K562 (cell line): ENCODE results near the gene SLC4A3. TPM values are rescaled to one million over a fixed set of nuclear protein-coding genes. Genes with fewer than 3 reads are reported as not detected.

Experiments
- CHD4 ChIP-seq: fragments of 200-600 bp; sonication (generic); IDR thresholded peaks from 3 replicates; pipeline ENCODE4 v1.6.1; 2012; ENCODE audit warnings: low read depth, mild to moderate bottlenecking, mixed read lengths, low read length, inconsistent platforms; ENCODE audit not compliant: insufficient read depth, insufficient replicate concordance, poor library complexity, severe bottlenecking
- ELF2 ChIP-seq: fragments of 250-450 bp; sonication (Bioruptor Pico); IDR thresholded peaks from 2 replicates; pipeline ENCODE4 v1.5.0; 2021; ENCODE audit warnings: mild to moderate bottlenecking
- HEY1 ChIP-seq: fragments of 250-450 bp; sonication (Bioruptor Pico); IDR thresholded peaks from 2 replicates; pipeline ENCODE4 v1.5.0; 2020; ENCODE audit warnings: mild to moderate bottlenecking, moderate library complexity, borderline replicate concordance
- HINFP ChIP-seq: fragments of 450-650 bp; conservative IDR thresholded peaks from 2 replicates; pipeline ENCODE4 v1.6.1; 2016; ENCODE audit warnings: missing genetic modification characterization, low read depth, mild to moderate bottlenecking, control low read depth, missing compliant biosample characterization
- HMGXB4 ChIP-seq: sonication (generic); formaldehyde crosslinking; IDR thresholded peaks from 2 replicates; pipeline ENCODE4 v1.8.1; 2023; ENCODE audit warnings: mild to moderate bottlenecking, missing genetic modification reagents
- KDM2B ChIP-seq: fragments of 250-450 bp; sonication (Bioruptor Pico); IDR thresholded peaks from 2 replicates; pipeline ENCODE4 v1.8.0; 2021; ENCODE audit warnings: mild to moderate bottlenecking, moderate library complexity
- NCOA6 ChIP-seq: fragments of 450-650 bp; IDR thresholded peaks from 2 replicates; pipeline ENCODE4 v1.6.1; 2017; ENCODE audit warnings: mild to moderate bottlenecking
- PPARD ChIP-seq: fragments of 250-450 bp; sonication (Bioruptor Pico); IDR thresholded peaks from 2 replicates; pipeline ENCODE4 v1.8.0; 2022; ENCODE audit warnings: inconsistent platforms, mild to moderate bottlenecking, moderate library complexity
- PTRF ChIP-seq: fragments of 450-650 bp; IDR thresholded peaks from 2 replicates; pipeline ENCODE4 v1.6.1; 2016; ENCODE audit warnings: mild to moderate bottlenecking, missing genetic modification characterization, missing compliant biosample characterization
- RNF2 ChIP-seq: sonication (generic); IDR thresholded peaks from 2 replicates; pipeline ENCODE4 v1.6.1; 2016
- SLC30A9 ChIP-seq: fragments of 250-450 bp; sonication (Bioruptor Pico); IDR thresholded peaks from 2 replicates; pipeline ENCODE4 v1.8.0; 2022; ENCODE audit warnings: mild to moderate bottlenecking, moderate library complexity
- SNAPC5 ChIP-seq: fragments of 250-450 bp; sonication (Bioruptor Pico); IDR thresholded peaks from 2 replicates; pipeline ENCODE4 v1.8.0; 2021; ENCODE audit warnings: moderate library complexity, mild to moderate bottlenecking, inconsistent platforms
- TBL1XR1 ChIP-seq, 2 experiments: IDR thresholded peaks; 2 replicates each; pipeline ENCODE4 v1.6.1; 2012; ENCODE audit warnings: improper control_type of control experiment in 2 of 2, low read length in 2 of 2, mild to moderate bottlenecking in 1 of 2
- XRCC5 ChIP-seq: fragments of 200-400 bp; formaldehyde crosslinking; IDR thresholded peaks from 2 replicates; pipeline ENCODE4 v1.6.1; 2017; ENCODE audit warnings: low read depth, mild to moderate bottlenecking, low read length
- ZNF174 ChIP-seq: fragments of 250-450 bp; sonication (Bioruptor Pico); IDR thresholded peaks from 2 replicates; pipeline ENCODE4 v1.4.0; 2020; ENCODE audit warnings: mild to moderate bottlenecking
- ZNF175 ChIP-seq: fragments of 200-800 bp; sonication (Bioruptor generic); IDR thresholded peaks from 2 replicates; pipeline ENCODE4 v1.6.1; 2016; ENCODE audit warnings: low read depth, mild to moderate bottlenecking, missing genetic modification characterization, missing compliant biosample characterization
- ZNF224 ChIP-seq: sonication (generic); formaldehyde crosslinking; IDR thresholded peaks from 2 replicates; pipeline ENCODE4 v1.8.0; 2022; ENCODE audit warnings: mild to moderate bottlenecking, missing genetic modification reagents
- ZNF239 ChIP-seq: fragments of 250-450 bp; sonication (Bioruptor Pico); IDR thresholded peaks from 2 replicates; pipeline ENCODE4 v1.4.0; 2020; ENCODE audit warnings: mild to moderate bottlenecking
- polyA plus RNA-seq, 8 experiments: library from polyadenylated mRNA; depleted of rRNA in 4 of 8; stranded (reverse) in 5 of 8; unstranded in 3 of 8; fragments of >200 nt; fragmentation: Nextera tagmentation in 2 of 8; fragmentation: Illumina TruSeq in 1 of 8; extraction: Ambion mirVana in 2 of 8; extraction: Trizol in 1 of 8; gene quantifications; 2 replicates each; pipeline versions ENCODE4 v1.2.1 to v1.2.3, GENCODE V29; 2011 to 2014; ENCODE audit warnings: inconsistent platforms in 1 of 8, missing spikeins in 1 of 8
- total RNA-seq, 7 experiments: library from RNA; depleted of rRNA in 6 of 7; stranded (reverse); fragments of >200 nt in 6 of 7; fragmentation: Illumina TruSeq in 2 of 7; extraction: Trizol in 2 of 7; gene quantifications; 2 replicates each; pipeline versions ENCODE4 v1.2.1 to v1.2.3, GENCODE V29; 2011 to 2021; ENCODE audit warnings: low replicate concordance in 1 of 7
- TF ChIP-seq, protein P1 (sequence below): fragments of 250-450 bp; sonication (Bioruptor Pico); IDR thresholded peaks from 2 replicates; pipeline ENCODE4 v1.8.0; 2022; ENCODE audit warnings: moderate library complexity, mild to moderate bottlenecking, inconsistent platforms
- TF ChIP-seq, protein P2 (sequence below): sonication (generic); formaldehyde crosslinking; IDR thresholded peaks from 2 replicates; pipeline ENCODE4 v1.8.0; 2022; ENCODE audit warnings: mild to moderate bottlenecking, low read depth, missing genetic modification reagents
- TF ChIP-seq, protein P3 (sequence below): fragments of 250-450 bp; sonication (Bioruptor Pico); IDR thresholded peaks from 2 replicates; pipeline ENCODE4 v1.4.0; 2020

The SLC4A3 gene
- total and polyA plus RNA-seq, 9 of the 15 experiments (the other 6 are each of a cell fraction or from before 2014, with no cell fraction given): 0.04 to 0.31 (median 0.16) TPM; not detected in 5

DNA sequence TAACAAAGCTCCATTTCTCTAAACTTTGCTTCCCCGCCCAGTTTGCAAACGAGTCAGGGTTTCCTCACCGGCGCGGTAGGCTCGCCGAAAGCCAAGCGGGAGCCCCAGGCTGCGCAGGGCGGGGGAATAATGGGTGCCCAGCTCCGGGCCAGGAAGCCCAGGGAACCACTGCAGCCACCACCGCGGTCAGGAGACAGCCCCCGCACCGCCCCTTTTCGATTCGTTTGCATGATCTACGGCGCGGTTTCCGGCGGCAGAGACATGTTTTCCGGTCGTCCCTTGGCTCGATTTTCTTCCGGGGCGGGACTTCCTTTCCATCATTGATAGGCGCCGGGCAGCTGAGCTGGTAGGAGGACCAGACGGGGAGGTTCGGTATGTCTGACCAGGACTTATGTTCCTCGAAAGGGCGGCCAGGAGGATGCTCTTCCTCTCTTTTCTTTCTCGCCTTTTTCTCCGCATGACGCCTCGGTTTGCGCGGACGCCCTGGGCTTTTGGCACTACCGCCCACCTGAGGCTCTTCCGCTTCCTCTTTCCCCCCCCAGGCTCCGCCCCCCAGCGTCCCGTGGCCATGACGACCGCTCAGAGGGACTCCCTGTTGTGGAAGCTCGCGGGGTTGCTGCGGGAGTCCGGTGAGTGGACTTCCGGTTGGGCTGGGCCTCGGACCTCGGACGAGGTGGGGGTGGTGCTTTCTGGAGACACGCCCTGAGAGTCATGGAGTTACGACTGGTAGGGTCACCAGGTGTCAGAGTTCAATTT, 29.7 kb upstream of the SLC4A3 start, which contains the start of gene STK11IP (continued):
- TF ChIP-seq, protein P1, sequence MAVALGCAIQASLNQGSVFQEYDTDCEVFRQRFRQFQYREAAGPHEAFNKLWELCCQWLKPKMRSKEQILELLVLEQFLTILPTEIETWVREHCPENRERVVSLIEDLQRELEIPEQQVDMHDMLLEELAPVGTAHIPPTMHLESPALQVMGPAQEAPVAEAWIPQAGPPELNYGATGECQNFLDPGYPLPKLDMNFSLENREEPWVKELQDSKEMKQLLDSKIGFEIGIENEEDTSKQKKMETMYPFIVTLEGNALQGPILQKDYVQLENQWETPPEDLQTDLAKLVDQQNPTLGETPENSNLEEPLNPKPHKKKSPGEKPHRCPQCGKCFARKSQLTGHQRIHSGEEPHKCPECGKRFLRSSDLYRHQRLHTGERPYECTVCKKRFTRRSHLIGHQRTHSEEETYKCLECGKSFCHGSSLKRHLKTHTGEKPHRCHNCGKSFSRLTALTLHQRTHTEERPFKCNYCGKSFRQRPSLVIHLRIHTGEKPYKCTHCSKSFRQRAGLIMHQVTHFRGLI: no peak
- TF ChIP-seq ZNF224 (no peak), HEY1 (CRISPR knock-in tag) (no peak), ZNF174 (CRISPR knock-in tag) (no peak), SLC30A9 (no peak), CHD4 (no peak), TBL1XR1 (IDR thresholded peaks at IDR 0.05; ENCODE audit: low read length in 2 of 2) (no peak), HINFP (tag) (no peak), PTRF (tag) (no peak), KDM2B (CRISPR knock-in tag) (0 out of 2 replicates have a peak, but pooled peaks have one; percentile 30), ELF2 (CRISPR knock-in tag) (peak; percentile 93), HMGXB4 (CRISPR knock-in tag) (no peak), NCOA6 (no peak), XRCC5 (no peak), ZNF239 (CRISPR knock-in tag) (no peak), ZNF175 (CRISPR knock-in tag) (no peak), PPARD (CRISPR knock-in tag) (no peak), RNF2 (no peak; the same call in 1 of the 2 replicates), SNAPC5 (CRISPR knock-in tag) (no peak)
- TF ChIP-seq, protein P2, sequence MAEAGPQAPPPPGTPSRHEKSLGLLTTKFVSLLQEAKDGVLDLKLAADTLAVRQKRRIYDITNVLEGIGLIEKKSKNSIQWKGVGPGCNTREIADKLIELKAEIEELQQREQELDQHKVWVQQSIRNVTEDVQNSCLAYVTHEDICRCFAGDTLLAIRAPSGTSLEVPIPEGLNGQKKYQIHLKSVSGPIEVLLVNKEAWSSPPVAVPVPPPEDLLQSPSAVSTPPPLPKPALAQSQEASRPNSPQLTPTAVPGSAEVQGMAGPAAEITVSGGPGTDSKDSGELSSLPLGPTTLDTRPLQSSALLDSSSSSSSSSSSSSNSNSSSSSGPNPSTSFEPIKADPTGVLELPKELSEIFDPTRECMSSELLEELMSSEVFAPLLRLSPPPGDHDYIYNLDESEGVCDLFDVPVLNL: no peak
- TF ChIP-seq, protein P3, sequence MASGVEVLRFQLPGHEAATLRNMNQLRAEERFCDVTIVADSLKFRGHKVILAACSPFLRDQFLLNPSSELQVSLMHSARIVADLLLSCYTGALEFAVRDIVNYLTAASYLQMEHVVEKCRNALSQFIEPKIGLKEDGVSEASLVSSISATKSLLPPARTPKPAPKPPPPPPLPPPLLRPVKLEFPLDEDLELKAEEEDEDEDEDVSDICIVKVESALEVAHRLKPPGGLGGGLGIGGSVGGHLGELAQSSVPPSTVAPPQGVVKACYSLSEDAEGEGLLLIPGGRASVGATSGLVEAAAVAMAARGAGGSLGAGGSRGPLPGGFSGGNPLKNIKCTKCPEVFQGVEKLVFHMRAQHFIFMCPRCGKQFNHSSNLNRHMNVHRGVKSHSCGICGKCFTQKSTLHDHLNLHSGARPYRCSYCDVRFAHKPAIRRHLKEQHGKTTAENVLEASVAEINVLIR (CRISPR knock-in tag): peak; percentile 50
